Neuronal stem cell (in vitro differentiated cells): ENCODE measurements around the gene NUMBL.
A peak's percentile ranks its signal among the peaks of the same experiment; 100 is the strongest.
"Not testable (repeated sequence)": the region's sequence is repeated elsewhere in the genome, so short reads cannot be mapped to it uniquely, and the experiment has no call there.

ENCODE experiments used
- DNase-seq: peaks from one replicate; pipeline ENCODE4 v3.0.0-alpha.2; 2013; ENCODE audit warnings: low spot score
- H2AFZ ChIP-seq: one replicate; pipeline ENCODE4 v1.6.1; 2013; ENCODE audit warnings: mild to moderate bottlenecking, low read length, inconsistent platforms
- H2AK5ac ChIP-seq: 2 replicates; pipeline ENCODE4 v1.6.1; 2013; ENCODE audit warnings: low read depth, mild to moderate bottlenecking, inconsistent platforms, low read length, moderate library complexity, mixed read lengths
- H2BK120ac ChIP-seq: 2 replicates; pipeline ENCODE4 v1.6.1; 2013; ENCODE audit warnings: low read depth, mild to moderate bottlenecking, inconsistent platforms, low read length, moderate library complexity, mixed read lengths
- H2BK12ac ChIP-seq: one replicate; pipeline ENCODE4 v1.6.1; 2013; ENCODE audit warnings: low read length, inconsistent platforms
- H2BK15ac ChIP-seq: 2 replicates; pipeline ENCODE4 v1.6.1; 2013; ENCODE audit warnings: mild to moderate bottlenecking, low read length, inconsistent platforms, mixed read lengths
- H2BK5ac ChIP-seq: one replicate; pipeline ENCODE4 v1.6.1; 2013; ENCODE audit warnings: inconsistent platforms, mild to moderate bottlenecking, low read length, moderate library complexity
- H3K14ac ChIP-seq: one replicate; pipeline ENCODE4 v1.6.1; 2013; ENCODE audit warnings: low read length, inconsistent platforms
- H3K18ac ChIP-seq: 2 replicates; pipeline ENCODE4 v1.6.1; 2013; ENCODE audit warnings: low read length, inconsistent platforms
- H3K23ac ChIP-seq: 2 replicates; pipeline ENCODE4 v1.6.1; 2013; ENCODE audit warnings: low read depth, mild to moderate bottlenecking, mixed read lengths, low read length, inconsistent platforms; ENCODE audit not compliant: poor library complexity
- H3K27ac ChIP-seq: replicated peaks from 3 replicates; pipeline ENCODE4 v1.5.1; 2013; ENCODE audit warnings: low read length, inconsistent platforms
- H3K27me3 ChIP-seq, 3 experiments: 2 replicates each; pipeline ENCODE4 v1.6.1; 2013; ENCODE audit warnings: low read length in 3 of 3, mild to moderate bottlenecking in 2 of 3, inconsistent platforms in 1 of 3, low read depth in 1 of 3, mixed read lengths in 1 of 3, moderate library complexity in 1 of 3; ENCODE audit not compliant: control insufficient read depth in 3 of 3, insufficient read depth in 3 of 3
- H3K36me3 ChIP-seq, 2 donors: replicated peaks in 1 of 2; 2 replicates each; pipeline ENCODE4 v1.6.1; 2013; ENCODE audit warnings: low read length in 2 of 2; ENCODE audit not compliant: control insufficient read depth in 2 of 2, insufficient read depth in 2 of 2
- H3K4ac ChIP-seq: 2 replicates; pipeline ENCODE4 v1.6.1; 2013; ENCODE audit warnings: inconsistent platforms, mild to moderate bottlenecking, low read length, moderate library complexity
- H3K4me1 ChIP-seq, 2 donors: 1 replicate in 1 of 2; 2 replicates in 1 of 2; pipeline ENCODE4 v1.6.1; 2013; ENCODE audit warnings: low read length in 2 of 2, low read depth in 1 of 2; ENCODE audit not compliant: control insufficient read depth in 2 of 2, insufficient read depth in 1 of 2
- H3K4me2 ChIP-seq: one replicate; pipeline ENCODE4 v1.6.1; 2013; ENCODE audit warnings: mild to moderate bottlenecking, low read length, inconsistent platforms; ENCODE audit not compliant: insufficient read depth, poor library complexity, severe bottlenecking
- H3K4me3 ChIP-seq, 2 donors: 2 replicates each; pipeline ENCODE4 v1.5.1; 2013; ENCODE audit warnings: low read length in 2 of 2, mild to moderate bottlenecking in 2 of 2, inconsistent platforms in 1 of 2, moderate library complexity in 1 of 2
- H3K79me1 ChIP-seq: one replicate; pipeline ENCODE4 v1.6.1; 2013; ENCODE audit warnings: low read depth, mild to moderate bottlenecking, inconsistent platforms, low read length, moderate library complexity
- H3K9ac ChIP-seq: one replicate; pipeline ENCODE4 v1.6.1; 2013; ENCODE audit warnings: mild to moderate bottlenecking, low read depth, low read length, inconsistent platforms; ENCODE audit not compliant: poor library complexity
- H3K9me3 ChIP-seq, 2 donors: replicated peaks in 1 of 2; 2 replicates each; pipeline versions ENCODE3 to v1.6.1; 2013; ENCODE audit warnings: low read length in 2 of 2, mild to moderate bottlenecking in 2 of 2, inconsistent platforms in 1 of 2, low read depth in 1 of 2, mixed read lengths in 1 of 2, moderate library complexity in 1 of 2; ENCODE audit not compliant: control insufficient read depth in 2 of 2, insufficient read depth in 1 of 2
- H4K8ac ChIP-seq: one replicate; pipeline ENCODE4 v1.6.1; 2013; ENCODE audit warnings: low read depth, mild to moderate bottlenecking, inconsistent platforms, low read length, moderate library complexity
- H4K91ac ChIP-seq: one replicate; pipeline ENCODE4 v1.6.1; 2013; ENCODE audit warnings: low read length, low read depth, mild to moderate bottlenecking, inconsistent platforms; ENCODE audit not compliant: poor library complexity
- WGBS, 2 donors: extraction: QIAGEN DNeasy Blood & Tissue Kit; methylation state at CpG; one replicate each; pipeline ENCODE4 v1.1.7; 2013; ENCODE audit warnings: missing lambda C conversion rate in 2 of 2, mixed read lengths in 1 of 2; ENCODE audit not compliant: insufficient read length in 2 of 2, insufficient replicate concordance in 1 of 2; ENCODE audit errors: extremely low coverage in 2 of 2; 5-methylcytosine and 5-hydroxymethylcytosine counted together

The NUMBL gene

GRCh38 chr19:40652303-40652702 lies 38.1 kb downstream of the NUMBL start:
- not testable (repeated sequence) for H4K8ac ChIP-seq, H3K4me1 ChIP-seq, H2AFZ ChIP-seq, H3K9ac ChIP-seq, H3K9me3 ChIP-seq, H3K36me3 ChIP-seq, H4K91ac ChIP-seq, H2AK5ac ChIP-seq, H3K4me3 ChIP-seq, H3K14ac ChIP-seq, H2BK5ac ChIP-seq, H3K18ac ChIP-seq, H2BK120ac ChIP-seq, H3K79me1 ChIP-seq, H2BK15ac ChIP-seq, H3K27ac ChIP-seq, H3K4ac ChIP-seq, H3K4me2 ChIP-seq, H2BK12ac ChIP-seq, DNase-seq, H3K27me3 ChIP-seq, H3K23ac ChIP-seq
- WGBS, 2 donors, result no CpG with 5 or more reads among the region's 11 CpGs

GRCh38 chr19:40650749-40651305 lies 39.6 kb downstream of the NUMBL start:
- Histone ChIP-seq H3K9ac (no peak overlapping the region), H3K4me1 (no peaks in the 10 kb centered on the region), H4K91ac (no peak overlapping the region), H3K18ac (no peak overlapping the region), H3K4me3 (no peak overlapping the region), H3K23ac (no peak overlapping the region), H3K14ac (no peak overlapping the region), H3K4ac (no peak overlapping the region), H2BK12ac (no peak overlapping the region), H2AFZ (peak overlapping the region; percentile 23), H3K27ac (no peak overlapping the region), H3K36me3 (no peaks in the 10 kb centered on the region), H2BK120ac (no peak overlapping the region), H2BK5ac (no peak overlapping the region), H3K79me1 (no peaks in the 10 kb centered on the region), H3K4me2 (no peak overlapping the region), H3K9me3 (no peaks in the 10 kb centered on the region), H2BK15ac (no peak overlapping the region), H4K8ac (no peak overlapping the region), H2AK5ac (no peak overlapping the region), H3K27me3 (no peaks in the 10 kb centered on the region)
- no CpG with 5 or more reads among the region's 8 CpGs for WGBS, 2 donors
- no peak for DNase-seq

GRCh38 chr19:40649903-40650675 lies 40.4 kb downstream of the NUMBL start:
- not testable (repeated sequence) for H2BK120ac ChIP-seq, H3K4me1 ChIP-seq, H3K4me2 ChIP-seq, H3K79me1 ChIP-seq, H3K4me3 ChIP-seq, H2AFZ ChIP-seq, H2BK12ac ChIP-seq, H3K18ac ChIP-seq, H4K8ac ChIP-seq, H3K36me3 ChIP-seq, H3K23ac ChIP-seq, H2AK5ac ChIP-seq, H3K27ac ChIP-seq, H2BK15ac ChIP-seq, DNase-seq, H3K9me3 ChIP-seq, H2BK5ac ChIP-seq, H3K9ac ChIP-seq, H3K14ac ChIP-seq, H4K91ac ChIP-seq, H3K27me3 ChIP-seq, H3K4ac ChIP-seq
- no CpG with 5 or more reads among the region's 9 CpGs for WGBS, 2 donors

GRCh38 chr19:40646743-40647254 lies 43.7 kb downstream of the NUMBL start:
- Histone ChIP-seq H3K36me3 (no peaks in the 10 kb centered on the region), H2BK5ac (no peak overlapping the region), H2BK120ac (no peak overlapping the region), H3K4me2 (no peak overlapping the region), H3K9me3 (no peaks in the 10 kb centered on the region), H3K18ac (no peak overlapping the region), H3K79me1 (no peaks in the 10 kb centered on the region), H3K9ac (no peak overlapping the region), H3K4me3 (no peak overlapping the region), H3K27me3 (no peaks in the 10 kb centered on the region), H3K4me1 (no peaks in the 10 kb centered on the region), H2AK5ac (no peak overlapping the region), H4K8ac (no peak overlapping the region), H2BK15ac (no peak overlapping the region), H3K14ac (no peak overlapping the region), H2AFZ (no peak overlapping the region), H3K27ac (no peak overlapping the region), H3K4ac (no peak overlapping the region), H2BK12ac (no peak overlapping the region), H4K91ac (no peak overlapping the region), H3K23ac (no peak overlapping the region)
- no CpG with 5 or more reads among the region's 5 CpGs for WGBS, 2 donors
- no peak for DNase-seq
